ENCODE measurements around the gene NDUFC2. TPM values are rescaled to one million over a fixed set of nuclear protein-coding genes. Genes with fewer than 3 reads are reported as not detected.

Gene NDUFC2
- total and polyA plus RNA-seq, 2 experiments from 2014 or later: 86.6 to 462 TPM

GRCh38 chr11:78110830-78111229, 31.2 kb upstream of the NDUFC2 start:
- Histone ChIP-seq H4K20me1 (ENCODE audit: insufficient read depth) (no peaks in the 10 kb centered on the region), H3K9ac (no peak overlapping the region), H3K36me3 (ENCODE audit: low read depth) (peaks cover 12% of the 10 kb centered on the region; the same call in 1 of the 2 replicates), H3K27ac (peak overlapping the region; percentile 11), H3K79me2 (ENCODE audit: insufficient read depth) (no peaks in the 10 kb centered on the region), H3K9me2 (ENCODE audit: insufficient read depth) (no peaks in the 10 kb centered on the region), H2AFZ (no peak overlapping the region), H3K4me2 (ENCODE audit: unreplicated experiment) (no peak overlapping the region), H3K9me3 (ENCODE audit: low read depth) (no peaks in the 10 kb centered on the region), H3K27me3 (replicated peaks; ENCODE audit: insufficient read depth) (no peaks in the 10 kb centered on the region), H3K4me3 (no peak overlapping the region), H3F3A (ENCODE audit: insufficient read depth) (peaks cover 14% of the 10 kb centered on the region), H3K4me1 (ENCODE audit: insufficient read depth) (peaks cover 13% of the 10 kb centered on the region)
- WGBS, 2 experiments (ENCODE audit: low coverage in 1 of 2, low lambda C conversion rate in 2 of 2, missing lambda C conversion rate in 2 of 2): 60 to 68% methylated on average over 2 of the region's 2 CpGs
- peak; percentile 50 for DNase-seq
- TF ChIP-seq EZH2 (IDR thresholded peaks at IDR 0.05; ENCODE audit: insufficient read depth, poor library complexity, severe bottlenecking): no peak
- no peak for TF ChIP-seq EZH2phosphoT487 (IDR thresholded peaks at IDR 0.05; ENCODE audit: insufficient read depth, low read depth)
- in situ Hi-C loops (cut with MboI): no loop called here

- Histone ChIP-seq H3K4me2 (ENCODE audit: unreplicated experiment) (no peak overlapping the region), H3K79me2 (ENCODE audit: insufficient read depth) (no peaks in the 10 kb centered on the region), H3K9me3 (ENCODE audit: low read depth) (no peaks in the 10 kb centered on the region), H3K27ac (peak overlapping the region; percentile 11; the same call in 1 of the 2 replicates), H3K9me2 (ENCODE audit: insufficient read depth) (no peaks in the 10 kb centered on the region), H3K36me3 (ENCODE audit: low read depth) (peaks cover 12% of the 10 kb centered on the region; the same call in 1 of the 2 replicates), H3K4me1 (ENCODE audit: insufficient read depth) (peaks cover 13% of the 10 kb centered on the region), H2AFZ (no peak overlapping the region), H3K27me3 (replicated peaks; ENCODE audit: insufficient read depth) (no peaks in the 10 kb centered on the region), H4K20me1 (ENCODE audit: insufficient read depth) (no peaks in the 10 kb centered on the region), H3K4me3 (no peak overlapping the region), H3F3A (ENCODE audit: insufficient read depth) (peaks cover 14% of the 10 kb centered on the region), H3K9ac (no peak overlapping the region)
- peak; percentile 9 for DNase-seq
- no peak for TF ChIP-seq EZH2 (IDR thresholded peaks at IDR 0.05; ENCODE audit: insufficient read depth, poor library complexity, severe bottlenecking)
- no peak for TF ChIP-seq EZH2phosphoT487 (IDR thresholded peaks at IDR 0.05; ENCODE audit: insufficient read depth, low read depth)
- in situ Hi-C loops (cut with MboI): no loop called here
- 79 to 83% methylated on average over 5 of the region's 5 CpGs for WGBS, 2 experiments (ENCODE audit: low coverage in 1 of 2, low lambda C conversion rate in 2 of 2, missing lambda C conversion rate in 2 of 2)
Measured at GRCh38 chr11:78110351-78110750, 30.7 kb upstream of the NDUFC2 start.

GRCh38 chr11:78109081-78110015, 29.7 kb upstream of the NDUFC2 start:
- Histone ChIP-seq H2AFZ (no peak overlapping the region), H3K9ac (no peak overlapping the region), H3K27ac (no peak overlapping the region), H3K36me3 (ENCODE audit: low read depth) (peaks cover 12% of the 10 kb centered on the region; the same call in 1 of the 2 replicates), H3K27me3 (replicated peaks; ENCODE audit: insufficient read depth) (no peaks in the 10 kb centered on the region), H3F3A (ENCODE audit: insufficient read depth) (peaks cover 14% of the 10 kb centered on the region), H3K9me3 (ENCODE audit: low read depth) (no peaks in the 10 kb centered on the region), H3K4me3 (no peak overlapping the region), H3K4me2 (ENCODE audit: unreplicated experiment) (no peak overlapping the region), H4K20me1 (ENCODE audit: insufficient read depth) (no peaks in the 10 kb centered on the region), H3K4me1 (ENCODE audit: insufficient read depth) (peaks cover 13% of the 10 kb centered on the region), H3K79me2 (ENCODE audit: insufficient read depth) (no peaks in the 10 kb centered on the region), H3K9me2 (ENCODE audit: insufficient read depth) (no peaks in the 10 kb centered on the region)
- in situ Hi-C loops (cut with MboI): no loop called here
- DNase-seq: no peak
- TF ChIP-seq EZH2 (IDR thresholded peaks at IDR 0.05; ENCODE audit: insufficient read depth, poor library complexity, severe bottlenecking): no peak
- TF ChIP-seq EZH2phosphoT487 (IDR thresholded peaks at IDR 0.05; ENCODE audit: insufficient read depth, low read depth): no peak
- WGBS, 2 experiments (ENCODE audit: low coverage in 1 of 2, low lambda C conversion rate in 2 of 2, missing lambda C conversion rate in 2 of 2): 48 to 64% methylated on average over 3 of the region's 3 CpGs

GRCh38 chr11:78100676-78101472, 21.2 kb upstream of the NDUFC2 start:
- Histone ChIP-seq H3K27ac (no peak overlapping the region), H3F3A (ENCODE audit: insufficient read depth) (no peaks in the 10 kb centered on the region), H2AFZ (no peak overlapping the region), H3K9me3 (ENCODE audit: low read depth) (no peaks in the 10 kb centered on the region), H3K4me3 (no peak overlapping the region), H3K9me2 (ENCODE audit: insufficient read depth) (no peaks in the 10 kb centered on the region), H4K20me1 (ENCODE audit: insufficient read depth) (no peaks in the 10 kb centered on the region), H3K36me3 (ENCODE audit: low read depth) (peaks cover 5% of the 10 kb centered on the region; the same call in 1 of the 2 replicates), H3K79me2 (ENCODE audit: insufficient read depth) (no peaks in the 10 kb centered on the region), H3K4me1 (ENCODE audit: insufficient read depth) (no peaks in the 10 kb centered on the region), H3K9ac (no peak overlapping the region), H3K27me3 (replicated peaks; ENCODE audit: insufficient read depth) (no peaks in the 10 kb centered on the region), H3K4me2 (ENCODE audit: unreplicated experiment) (no peak overlapping the region)
- in situ Hi-C loops (cut with MboI): no loop called here
- TF ChIP-seq EZH2 (IDR thresholded peaks at IDR 0.05; ENCODE audit: insufficient read depth, poor library complexity, severe bottlenecking) (no peak), EZH2phosphoT487 (IDR thresholded peaks at IDR 0.05; ENCODE audit: insufficient read depth, low read depth) (no peak)
- 73 to 88% methylated on average over 2 of the region's 2 CpGs for WGBS, 2 experiments (ENCODE audit: low coverage in 1 of 2, low lambda C conversion rate in 2 of 2, missing lambda C conversion rate in 2 of 2)
- DNase-seq: no peak

Measured in GM23248 (cell line).